HepG2 (cell line): ENCODE data around the gene RITA1.

ENCODE experiments used
- AKNA ChIP-seq: sonication (generic); formaldehyde crosslinking; IDR thresholded peaks from 2 replicates; pipeline ENCODE4 v1.4.0; 2020; ENCODE audit warnings: missing genetic modification reagents, borderline replicate concordance
- BCLAF1 ChIP-seq: fragments of 450-650 bp; IDR thresholded peaks from 2 replicates; pipeline ENCODE4 v1.6.1; 2017; ENCODE audit warnings: mild to moderate bottlenecking
- BHLHE40 ChIP-seq: IDR thresholded peaks from 2 replicates; pipeline ENCODE4 v1.6.1; 2011; ENCODE audit warnings: low read length, improper control_type of control experiment
- FOXJ3 ChIP-seq: sonication (generic); formaldehyde crosslinking; IDR thresholded peaks from 2 replicates; pipeline ENCODE4 v1.4.0; 2020; ENCODE audit warnings: missing genetic modification reagents, mild to moderate bottlenecking, borderline replicate concordance
- JUND ChIP-seq: sonication (generic); formaldehyde crosslinking; IDR thresholded peaks from 2 replicates; pipeline ENCODE4 v1.8.0; 2022; ENCODE audit warnings: mild to moderate bottlenecking, missing genetic modification reagents
- MAX ChIP-seq: IDR thresholded peaks from 2 replicates; pipeline ENCODE4 v1.6.1; 2012; ENCODE audit warnings: inconsistent platforms
- NR2F1 ChIP-seq, 2 experiments: fragments of 450-650 bp in 1 of 2; formaldehyde crosslinking in 1 of 2; IDR thresholded peaks; 2 replicates each; pipeline versions ENCODE4 v1.5.0 to v1.6.1; 2016 to 2020; ENCODE audit warnings: mild to moderate bottlenecking in 1 of 2, missing compliant biosample characterization in 1 of 2, missing genetic modification reagents in 1 of 2, moderate library complexity in 1 of 2
- PHF8 ChIP-seq: sonication (generic); formaldehyde crosslinking; IDR thresholded peaks from 2 replicates; pipeline ENCODE4 v1.5.0; 2020; ENCODE audit warnings: missing genetic modification reagents
- POLR2AphosphoS5 ChIP-seq: IDR thresholded peaks from 2 replicates; pipeline ENCODE4 v1.6.1; 2012; ENCODE audit warnings: low read depth, low read length
- REST ChIP-seq, 2 experiments: IDR thresholded peaks; 2 replicates each; pipeline ENCODE4 v1.6.1; 2011 to 2012; ENCODE audit warnings: low read length in 2 of 2, borderline replicate concordance in 1 of 2, low read depth in 1 of 2, mild to moderate bottlenecking in 1 of 2, moderate library complexity in 1 of 2
- SNAPC2 ChIP-seq: sonication (generic); formaldehyde crosslinking; IDR thresholded peaks from 2 replicates; pipeline ENCODE4 v1.8.1; 2022; ENCODE audit warnings: mild to moderate bottlenecking, missing genetic modification reagents
- ZBTB20 ChIP-seq: sonication (generic); formaldehyde crosslinking; IDR thresholded peaks from 2 replicates; pipeline ENCODE4 v1.8.1; 2023; ENCODE audit warnings: missing genetic modification reagents, low read depth, mild to moderate bottlenecking, borderline replicate concordance
- ZBTB33 ChIP-seq: sonication (generic); formaldehyde crosslinking; IDR thresholded peaks from 2 replicates; pipeline ENCODE4 v1.4.0; 2020; ENCODE audit warnings: missing genetic modification reagents
- ZNF879 ChIP-seq: sonication (generic); formaldehyde crosslinking; IDR thresholded peaks from 2 replicates; pipeline ENCODE4 v1.8.1; 2023; ENCODE audit warnings: missing genetic modification reagents

GRCh38 chr12:113174461-113175384, 10.8 kb upstream of the RITA1 start:
- TF ChIP-seq BCLAF1 (no peak), FOXJ3 (CRISPR knock-in tag) (no peak), AKNA (CRISPR knock-in tag) (no peak), ZNF879 (CRISPR knock-in tag) (no peak), BHLHE40 (no peak), NR2F1 (CRISPR knock-in tag; IDR thresholded peaks at IDR 0.05) (no peak), JUND (no peak), REST (IDR thresholded peaks at IDR 0.05; ENCODE audit: borderline replicate concordance in 1 of 2, low read depth in 1 of 2, low read length in 2 of 2) (no peak), SNAPC2 (CRISPR knock-in tag) (no peak), ZBTB33 (CRISPR knock-in tag) (no peak), MAX (no peak), PHF8 (CRISPR knock-in tag) (no peak), POLR2AphosphoS5 (no peak), ZBTB20 (CRISPR knock-in tag) (no peak)
